ENCODE results near the gene CEACAM1.
"Not testable (repeated sequence)": the region's sequence is repeated elsewhere in the genome, so short reads cannot be mapped to it uniquely, and the experiment has no call there.

The CEACAM1 gene

DNA sequence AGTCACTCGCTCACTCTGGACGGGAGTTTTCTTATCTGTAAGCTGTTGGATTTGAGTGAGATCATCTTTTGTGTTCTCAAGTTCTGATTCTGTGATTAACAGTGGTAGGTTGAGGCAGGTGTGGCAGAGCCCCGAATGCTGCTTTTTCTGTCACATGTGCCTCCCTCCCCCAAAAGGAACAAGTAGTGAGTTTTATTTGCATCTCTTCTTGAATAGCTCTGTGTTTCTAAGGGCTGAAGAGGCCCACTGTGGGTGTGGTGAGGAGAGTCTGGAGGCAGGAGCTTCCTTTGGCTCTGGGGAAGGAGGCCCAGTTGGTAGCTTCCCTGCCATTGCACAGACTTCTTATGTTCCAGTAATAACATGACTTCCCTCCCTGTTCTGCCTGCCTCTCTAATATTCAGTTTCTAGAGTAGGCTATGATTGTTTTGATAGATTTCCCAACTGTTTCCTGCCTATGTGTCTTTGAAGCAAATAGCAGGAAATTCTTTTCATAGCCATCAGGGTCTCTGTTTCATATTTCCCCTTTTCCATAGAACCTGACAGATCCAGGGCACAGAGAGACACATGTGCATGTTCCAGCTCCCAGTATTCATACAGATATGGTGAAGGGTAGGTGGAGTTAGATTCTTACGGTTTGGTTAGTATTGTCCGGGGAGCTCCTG lies 61.6 kb downstream of the CEACAM1 start (continued):
- TF ChIP-seq OSR1 (CRISPR knock-in tag; IDR thresholded peaks at IDR 0.05) (no peak), ARNTL (CRISPR knock-in tag; IDR thresholded peaks at IDR 0.05; ENCODE audit: borderline replicate concordance, low read depth) (no peak), TOX (CRISPR knock-in tag; IDR thresholded peaks at IDR 0.05; ENCODE audit: borderline replicate concordance) (no peak)

- TF ChIP-seq POU6F1 (CRISPR knock-in tag; IDR thresholded peaks at IDR 0.05; ENCODE audit: borderline replicate concordance, low read depth) = no peak
- no peak for TF ChIP-seq SNAI2 (CRISPR knock-in tag; IDR thresholded peaks at IDR 0.05)
- TF ChIP-seq BACH2 (CRISPR knock-in tag; IDR thresholded peaks at IDR 0.05; ENCODE audit: borderline replicate concordance) = no peak
- no peak for TF ChIP-seq ZFP3 (CRISPR knock-in tag; IDR thresholded peaks at IDR 0.05)
- TF ChIP-seq, protein P1, sequence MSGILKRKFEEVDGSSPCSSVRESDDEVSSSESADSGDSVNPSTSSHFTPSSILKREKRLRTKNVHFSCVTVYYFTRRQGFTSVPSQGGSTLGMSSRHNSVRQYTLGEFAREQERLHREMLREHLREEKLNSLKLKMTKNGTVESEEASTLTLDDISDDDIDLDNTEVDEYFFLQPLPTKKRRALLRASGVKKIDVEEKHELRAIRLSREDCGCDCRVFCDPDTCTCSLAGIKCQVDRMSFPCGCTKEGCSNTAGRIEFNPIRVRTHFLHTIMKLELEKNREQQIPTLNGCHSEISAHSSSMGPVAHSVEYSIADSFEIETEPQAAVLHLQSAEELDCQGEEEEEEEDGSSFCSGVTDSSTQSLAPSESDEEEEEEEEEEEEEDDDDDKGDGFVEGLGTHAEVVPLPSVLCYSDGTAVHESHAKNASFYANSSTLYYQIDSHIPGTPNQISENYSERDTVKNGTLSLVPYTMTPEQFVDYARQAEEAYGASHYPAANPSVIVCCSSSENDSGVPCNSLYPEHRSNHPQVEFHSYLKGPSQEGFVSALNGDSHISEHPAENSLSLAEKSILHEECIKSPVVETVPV (CRISPR knock-in tag; IDR thresholded peaks at IDR 0.05) = no peak
- no peak for TF ChIP-seq PATZ1 (CRISPR knock-in tag; IDR thresholded peaks at IDR 0.05; ENCODE audit: borderline replicate concordance)
- no peak for TF ChIP-seq RARB (CRISPR knock-in tag; IDR thresholded peaks at IDR 0.05)
- no peak for TF ChIP-seq OSR1 (CRISPR knock-in tag; IDR thresholded peaks at IDR 0.05)
- TF ChIP-seq ZFP30 (CRISPR knock-in tag; IDR thresholded peaks at IDR 0.05) = no peak
- TF ChIP-seq ISL1 (CRISPR knock-in tag; IDR thresholded peaks at IDR 0.05) = no peak
- no peak for TF ChIP-seq ZNF565 (CRISPR knock-in tag; conservative IDR thresholded peaks at IDR 0.05; ENCODE audit: low read depth)
- TF ChIP-seq ARNTL (CRISPR knock-in tag; IDR thresholded peaks at IDR 0.05; ENCODE audit: borderline replicate concordance, low read depth) = no peak
- no peak for TF ChIP-seq GLIS3 (CRISPR knock-in tag; IDR thresholded peaks at IDR 0.05)
- no peak for TF ChIP-seq ZNF70 (CRISPR knock-in tag; IDR thresholded peaks at IDR 0.05)
- TF ChIP-seq CSDC2 (CRISPR knock-in tag; IDR thresholded peaks at IDR 0.05) = no peak
- no peak for TF ChIP-seq TOX (CRISPR knock-in tag; IDR thresholded peaks at IDR 0.05; ENCODE audit: borderline replicate concordance)
- TF ChIP-seq ESRRG (CRISPR knock-in tag; IDR thresholded peaks at IDR 0.05) = no peak
- ATAC-seq = no peak
These were observed 62.4 kb downstream of the CEACAM1 start for GRCh38 chr19:42465827-42466280.

DNA sequence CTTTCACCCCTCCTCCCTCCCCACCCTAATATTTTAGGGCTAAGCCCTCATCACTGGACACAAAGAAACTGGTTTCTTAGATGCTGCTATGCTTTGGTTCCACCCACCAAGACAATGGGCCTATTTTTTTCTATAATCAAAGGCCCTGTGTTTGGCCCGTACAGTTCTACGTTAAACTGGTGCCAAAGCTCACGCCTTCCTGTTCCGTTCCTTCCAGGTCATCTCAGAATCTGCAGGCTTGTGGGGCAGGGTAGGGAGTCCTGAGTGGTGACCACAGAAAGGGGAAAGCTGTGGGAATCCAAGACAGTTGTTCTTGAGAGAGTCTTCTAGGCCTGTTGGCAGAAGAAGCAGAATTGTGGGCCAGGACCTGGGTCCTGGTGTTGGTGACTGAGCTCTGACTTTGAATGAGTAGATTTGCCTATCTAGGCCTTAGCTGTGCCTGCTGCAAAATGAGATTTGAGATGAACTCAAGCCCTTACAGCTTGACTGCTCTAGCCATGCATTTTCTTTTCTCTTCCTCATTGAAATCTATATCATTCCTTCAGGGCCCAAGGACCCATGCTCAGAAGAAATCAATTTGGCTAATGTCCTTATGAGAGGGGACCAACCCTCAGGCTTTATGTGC lies 66.5 kb downstream of the CEACAM1 start:
- TF ChIP-seq ZNF8 (CRISPR knock-in tag; IDR thresholded peaks at IDR 0.05) (no peak), TCF4 (CRISPR knock-in tag; IDR thresholded peaks at IDR 0.05; ENCODE audit: borderline replicate concordance) (no peak), ZNF70 (CRISPR knock-in tag; IDR thresholded peaks at IDR 0.05) (no peak), CSDC2 (CRISPR knock-in tag; IDR thresholded peaks at IDR 0.05) (no peak), TSHZ2 (CRISPR knock-in tag; IDR thresholded peaks at IDR 0.05) (no peak), ZNF565 (CRISPR knock-in tag; conservative IDR thresholded peaks at IDR 0.05; ENCODE audit: low read depth) (no peak), POU6F1 (CRISPR knock-in tag; IDR thresholded peaks at IDR 0.05; ENCODE audit: borderline replicate concordance, low read depth) (no peak), ZFP3 (CRISPR knock-in tag; IDR thresholded peaks at IDR 0.05) (no peak), ISL1 (CRISPR knock-in tag; IDR thresholded peaks at IDR 0.05) (no peak), ESRRG (CRISPR knock-in tag; IDR thresholded peaks at IDR 0.05) (no peak), GLIS3 (CRISPR knock-in tag; IDR thresholded peaks at IDR 0.05) (no peak), ZFP30 (CRISPR knock-in tag; IDR thresholded peaks at IDR 0.05) (no peak), PATZ1 (CRISPR knock-in tag; IDR thresholded peaks at IDR 0.05; ENCODE audit: borderline replicate concordance) (no peak), ARNTL (CRISPR knock-in tag; IDR thresholded peaks at IDR 0.05; ENCODE audit: borderline replicate concordance, low read depth) (no peak), PPARA (CRISPR knock-in tag; IDR thresholded peaks at IDR 0.05; ENCODE audit: borderline replicate concordance) (no peak)
- TF ChIP-seq, protein P2, sequence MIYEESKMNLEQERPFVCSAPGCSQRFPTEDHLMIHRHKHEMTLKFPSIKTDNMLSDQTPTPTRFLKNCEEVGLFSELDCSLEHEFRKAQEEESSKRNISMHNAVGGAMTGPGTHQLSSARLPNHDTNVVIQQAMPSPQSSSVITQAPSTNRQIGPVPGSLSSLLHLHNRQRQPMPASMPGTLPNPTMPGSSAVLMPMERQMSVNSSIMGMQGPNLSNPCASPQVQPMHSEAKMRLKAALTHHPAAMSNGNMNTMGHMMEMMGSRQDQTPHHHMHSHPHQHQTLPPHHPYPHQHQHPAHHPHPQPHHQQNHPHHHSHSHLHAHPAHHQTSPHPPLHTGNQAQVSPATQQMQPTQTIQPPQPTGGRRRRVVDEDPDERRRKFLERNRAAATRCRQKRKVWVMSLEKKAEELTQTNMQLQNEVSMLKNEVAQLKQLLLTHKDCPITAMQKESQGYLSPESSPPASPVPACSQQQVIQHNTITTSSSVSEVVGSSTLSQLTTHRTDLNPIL (CRISPR knock-in tag; IDR thresholded peaks at IDR 0.05; ENCODE audit: low read depth) = no peak
- ATAC-seq = no peak

DNA sequence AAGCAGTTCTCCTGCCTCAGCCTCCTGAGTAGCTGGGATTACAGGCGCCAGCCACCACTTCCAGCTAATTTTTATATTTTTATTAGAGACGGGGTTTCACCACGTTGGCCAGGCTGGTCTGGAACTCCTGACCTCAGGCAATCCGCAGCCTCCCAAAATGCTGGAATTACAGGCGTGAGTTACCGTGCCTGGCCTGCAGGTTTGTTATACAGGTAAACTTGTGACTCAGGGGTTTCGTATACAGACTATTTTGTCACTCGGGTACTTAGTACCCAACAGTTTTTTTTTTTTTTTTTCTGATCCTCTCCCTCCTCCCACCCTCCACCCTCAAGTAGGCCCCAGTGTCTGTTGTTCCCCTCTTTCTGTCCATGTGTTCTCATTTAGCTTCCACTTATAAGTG lies 67.0 kb downstream of the CEACAM1 start:
- not testable (repeated sequence) for ATAC-seq
